ENCODE measurements around the gene DOCK2. TPM values are rescaled to one million over a fixed set of nuclear protein-coding genes. Genes with fewer than 3 reads are reported as not detected.
"Not testable (repeated sequence)": the region's sequence is repeated elsewhere in the genome, so short reads cannot be mapped to it uniquely, and the experiment has no call there.

The DOCK2 gene
- total RNA-seq, 1 experiment from 2014 or later, result 0.20 TPM

DNA sequence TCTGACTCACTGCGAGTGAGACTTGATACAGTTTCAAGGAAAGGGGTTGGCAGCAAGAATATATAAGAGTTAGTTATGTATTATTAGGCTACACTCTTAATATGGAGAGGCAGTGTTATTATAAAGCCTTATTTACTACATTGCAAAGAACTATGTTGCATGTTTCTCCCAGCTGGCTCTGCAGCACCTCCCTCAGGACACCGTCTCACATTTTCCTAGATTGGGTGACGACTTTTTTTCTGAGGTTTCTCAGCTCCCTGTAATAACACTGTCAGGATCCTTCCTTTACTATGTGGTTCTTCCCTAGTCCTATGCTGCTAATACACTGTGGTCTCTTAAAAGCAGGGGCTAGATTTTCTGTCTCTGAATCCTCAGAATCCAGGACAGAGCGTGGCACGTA is 189.5 kb downstream of the DOCK2 start:
- no peaks in the 10 kb centered on the region; the same call in 1 of the 2 replicates for H3K4me1 ChIP-seq
- H3K4me3 ChIP-seq, result no peak overlapping the region
- no peak overlapping the region for H3K27ac ChIP-seq
- DNase-seq, result no peak
- no peaks in the 10 kb centered on the region for H3K27me3 ChIP-seq
- no peaks in the 10 kb centered on the region for H3K36me3 ChIP-seq
- no peaks in the 10 kb centered on the region for H3K9me3 ChIP-seq (replicated peaks)

DNA sequence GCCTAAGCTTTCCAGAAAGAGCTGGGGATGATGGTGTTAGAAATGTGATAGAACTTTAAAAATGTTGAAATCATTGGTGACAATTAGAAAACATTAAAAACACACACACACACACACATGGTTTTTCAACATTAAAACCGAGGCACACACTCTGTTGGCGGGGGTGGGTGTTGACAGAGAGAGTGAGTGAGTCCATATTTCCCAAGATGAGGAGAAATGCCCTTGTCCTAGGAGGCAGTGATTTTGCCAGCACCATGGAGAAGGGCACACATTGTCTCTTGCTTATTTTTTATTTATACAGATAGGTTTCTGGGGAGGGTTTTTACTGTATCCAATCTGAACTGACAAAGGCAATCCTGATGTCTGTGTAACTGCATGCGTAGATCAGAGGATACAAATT is 190.7 kb downstream of the DOCK2 start:
- Histone ChIP-seq H3K9me3 (replicated peaks) (no peaks in the 10 kb centered on the region), H3K4me3 (no peak overlapping the region), H3K27me3 (no peaks in the 10 kb centered on the region), H3K36me3 (no peaks in the 10 kb centered on the region), H3K4me1 (no peaks in the 10 kb centered on the region; the same call in 1 of the 2 replicates), H3K27ac (no peak overlapping the region)
- DNase-seq, result no peak

DNA sequence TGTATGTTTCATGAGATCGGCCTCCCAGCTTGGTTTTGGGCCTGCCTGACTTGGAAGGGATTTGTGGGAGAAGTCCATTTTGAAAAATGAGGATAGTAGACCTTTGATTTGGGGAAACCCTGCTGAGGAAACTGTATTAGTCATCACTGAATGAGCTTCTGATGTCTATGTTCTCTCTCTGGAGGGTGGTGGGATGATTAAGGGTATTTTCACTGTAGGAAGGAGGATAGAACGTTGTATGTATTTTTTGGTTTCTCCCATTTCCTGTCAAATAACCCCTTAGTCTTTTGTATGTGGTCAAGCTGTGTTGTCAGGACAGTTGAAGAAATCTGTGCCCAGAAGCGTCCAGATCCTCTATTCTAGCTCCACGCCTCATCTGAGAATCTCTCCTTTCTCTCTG is 191.3 kb downstream of the DOCK2 start:
- Histone ChIP-seq H3K27ac (no peak overlapping the region), H3K4me3 (no peak overlapping the region), H3K9me3 (replicated peaks) (no peaks in the 10 kb centered on the region), H3K36me3 (no peaks in the 10 kb centered on the region), H3K4me1 (no peaks in the 10 kb centered on the region; the same call in 1 of the 2 replicates), H3K27me3 (no peaks in the 10 kb centered on the region)
- no peak for DNase-seq

DNA sequence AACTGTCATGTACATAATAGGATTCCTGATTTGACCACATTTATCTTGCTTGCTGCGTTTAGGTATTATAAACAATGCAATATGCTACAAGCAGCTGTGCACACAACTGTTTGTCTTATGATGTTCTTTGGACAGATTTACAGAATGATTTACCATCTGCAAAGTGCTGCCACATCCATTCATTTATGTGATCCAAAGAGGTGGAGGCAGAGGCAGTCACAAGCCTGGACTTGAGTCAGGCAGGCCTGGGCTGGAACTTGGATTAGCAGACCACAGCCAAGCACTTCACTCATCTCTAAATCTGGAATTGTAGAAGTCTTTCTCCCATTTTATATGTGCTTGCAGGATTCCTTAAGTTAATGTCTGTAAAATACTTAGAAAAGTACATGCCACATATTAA is 194.3 kb downstream of the DOCK2 start:
- Histone ChIP-seq H3K27me3 (no peaks in the 10 kb centered on the region), H3K4me1 (no peaks in the 10 kb centered on the region; the same call in 1 of the 2 replicates), H3K36me3 (no peaks in the 10 kb centered on the region), H3K4me3 (no peak overlapping the region), H3K9me3 (replicated peaks) (no peaks in the 10 kb centered on the region), H3K27ac (no peak overlapping the region)
- no peak for DNase-seq

DNA sequence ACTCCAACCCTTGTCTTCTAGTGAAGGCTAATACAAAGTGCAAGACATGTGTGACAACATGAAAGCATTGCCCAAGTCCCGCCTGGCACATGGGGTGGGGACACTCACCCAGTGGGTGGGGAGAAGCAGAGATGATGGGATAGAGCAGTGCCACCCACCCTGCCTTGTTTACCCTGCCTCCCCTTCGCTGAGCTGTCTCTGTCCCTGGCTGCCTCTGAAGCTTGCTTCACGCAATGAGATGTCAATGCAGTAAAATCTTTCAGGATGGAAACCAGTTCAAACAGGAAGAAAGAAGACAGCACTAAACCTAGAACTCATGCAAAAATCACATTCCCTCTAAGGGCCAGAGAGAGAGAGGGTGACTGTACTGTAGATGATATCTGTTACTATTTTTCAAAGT is 195.2 kb downstream of the DOCK2 start:
- no peak overlapping the region for H3K27ac ChIP-seq
- H3K4me1 ChIP-seq, result no peaks in the 10 kb centered on the region; the same call in 1 of the 2 replicates
- no peaks in the 10 kb centered on the region for H3K9me3 ChIP-seq (replicated peaks)
- no peaks in the 10 kb centered on the region for H3K27me3 ChIP-seq
- DNase-seq, result no peak
- H3K36me3 ChIP-seq, result no peaks in the 10 kb centered on the region
- no peak overlapping the region for H3K4me3 ChIP-seq

DNA sequence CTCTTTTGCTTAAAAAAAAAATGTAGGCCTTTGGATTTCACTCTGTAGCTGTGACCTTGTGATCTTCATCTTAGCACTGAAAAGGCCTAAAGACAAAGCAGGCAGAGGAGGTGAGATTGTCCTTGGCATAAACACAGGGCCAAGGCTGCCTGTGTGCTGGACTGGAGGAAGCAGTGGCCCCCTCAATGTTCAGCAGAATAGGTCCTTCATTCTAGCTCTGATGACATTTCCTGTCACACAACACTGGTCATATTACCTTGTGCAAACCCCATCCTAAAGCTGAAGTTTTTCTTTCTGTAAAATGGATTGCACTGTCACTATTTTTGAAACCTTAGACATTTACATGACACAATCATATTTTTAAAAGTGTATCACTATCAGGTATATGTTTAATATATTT is 195.8 kb downstream of the DOCK2 start:
- Histone ChIP-seq H3K4me3 (no peak overlapping the region), H3K36me3 (no peaks in the 10 kb centered on the region), H3K27me3 (no peaks in the 10 kb centered on the region), H3K9me3 (replicated peaks) (no peaks in the 10 kb centered on the region), H3K4me1 (no peaks in the 10 kb centered on the region; the same call in 1 of the 2 replicates), H3K27ac (no peak overlapping the region)
- DNase-seq, result no peak

DNA sequence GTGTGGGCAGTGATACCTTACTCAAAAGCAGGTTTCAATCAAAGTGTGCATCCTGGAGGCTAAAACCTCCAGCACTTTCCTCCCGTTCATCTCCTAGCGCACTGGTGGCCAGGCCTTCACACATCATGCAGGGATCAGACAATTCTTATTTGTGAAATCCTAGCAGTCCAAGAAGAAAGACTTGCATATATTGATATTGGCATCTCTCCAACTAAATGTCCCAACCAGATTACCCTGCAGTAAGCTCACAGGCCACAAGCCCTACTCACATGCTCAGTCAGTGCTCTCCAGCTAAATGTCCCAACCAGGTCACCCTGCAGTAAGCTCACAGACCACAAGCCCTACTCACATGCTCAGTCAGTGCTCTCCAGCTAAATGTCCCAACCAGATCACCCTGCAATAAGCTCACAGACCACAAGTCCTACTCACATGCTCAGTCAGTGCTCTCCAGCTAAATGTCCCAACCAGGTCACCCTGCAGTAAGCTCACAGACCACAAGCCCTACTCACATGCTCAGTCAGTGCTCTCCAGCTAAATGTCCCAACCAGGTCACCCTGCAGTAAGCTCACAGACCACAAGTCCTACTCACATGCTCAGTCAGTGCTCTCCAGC is 196.7 kb downstream of the DOCK2 start:
- H3K9me3 ChIP-seq (replicated peaks); DNase-seq; H3K36me3 ChIP-seq; H3K4me1 ChIP-seq; H3K4me3 ChIP-seq; H3K27ac ChIP-seq; H3K27me3 ChIP-seq: not testable (repeated sequence)

DNA sequence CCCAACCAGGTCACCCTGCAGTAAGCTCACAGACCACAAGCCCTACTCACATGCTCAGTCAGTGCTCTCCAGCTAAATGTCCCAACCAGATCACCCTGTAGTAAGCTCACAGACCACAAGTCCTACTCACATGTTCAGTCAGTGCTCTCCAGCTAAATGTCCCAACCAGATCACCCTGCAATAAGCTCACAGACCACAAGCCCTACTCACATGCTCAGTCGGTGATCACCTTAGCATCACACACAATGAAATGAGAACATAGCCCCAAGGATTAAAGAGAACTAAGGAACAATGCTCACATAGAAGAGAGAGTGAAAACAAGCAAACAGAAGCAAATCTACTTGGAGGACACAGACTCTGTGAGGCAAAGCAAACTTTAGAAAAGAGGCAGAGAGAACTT is 197.5 kb downstream of the DOCK2 start:
- H3K9me3 ChIP-seq (replicated peaks); DNase-seq; H3K27ac ChIP-seq; H3K27me3 ChIP-seq; H3K4me1 ChIP-seq; H3K36me3 ChIP-seq; H3K4me3 ChIP-seq: not testable (repeated sequence)

DNA sequence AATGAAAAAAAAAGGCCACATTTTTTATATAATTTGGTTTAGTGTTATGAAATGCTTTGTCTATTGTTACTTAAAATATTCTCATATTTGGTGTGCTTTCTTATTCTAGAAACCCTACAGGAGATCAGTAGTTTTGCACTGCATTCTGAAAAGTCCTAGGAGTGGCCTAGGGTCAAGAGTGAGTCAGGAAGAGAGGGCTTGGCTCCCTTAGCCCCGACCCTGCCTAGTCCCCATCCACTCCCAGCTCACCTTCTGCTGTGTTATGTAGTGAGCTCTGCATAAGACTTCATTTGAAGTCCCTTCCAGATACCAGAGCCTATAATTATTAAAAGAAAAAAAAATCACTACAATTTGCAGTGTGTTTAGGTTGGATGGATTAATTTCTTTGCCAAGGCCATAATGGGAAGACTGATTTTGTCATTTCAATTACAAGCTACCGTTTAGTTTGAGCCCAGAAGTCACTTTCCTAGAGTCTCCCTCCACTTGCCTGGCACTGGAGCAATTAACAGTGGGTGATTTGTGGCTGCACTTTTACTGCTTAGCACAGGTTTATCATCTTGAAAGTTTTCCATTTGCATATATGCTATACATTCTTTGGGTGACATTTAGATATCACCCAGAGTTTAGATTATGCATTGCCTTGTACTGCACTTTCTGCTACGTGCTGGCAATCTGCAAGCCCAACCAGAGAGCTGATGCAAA is 199.9 kb downstream of the DOCK2 start:
- no peak overlapping the region for H3K27ac ChIP-seq
- DNase-seq, result no peak
- H3K36me3 ChIP-seq, result no peaks in the 10 kb centered on the region
- H3K4me1 ChIP-seq, result no peaks in the 10 kb centered on the region
- H3K4me3 ChIP-seq, result no peak overlapping the region
- no peaks in the 10 kb centered on the region for H3K9me3 ChIP-seq (replicated peaks)
- peaks cover 4% of the 10 kb centered on the region; the same call in 1 of the 2 replicates for H3K27me3 ChIP-seq

DNA sequence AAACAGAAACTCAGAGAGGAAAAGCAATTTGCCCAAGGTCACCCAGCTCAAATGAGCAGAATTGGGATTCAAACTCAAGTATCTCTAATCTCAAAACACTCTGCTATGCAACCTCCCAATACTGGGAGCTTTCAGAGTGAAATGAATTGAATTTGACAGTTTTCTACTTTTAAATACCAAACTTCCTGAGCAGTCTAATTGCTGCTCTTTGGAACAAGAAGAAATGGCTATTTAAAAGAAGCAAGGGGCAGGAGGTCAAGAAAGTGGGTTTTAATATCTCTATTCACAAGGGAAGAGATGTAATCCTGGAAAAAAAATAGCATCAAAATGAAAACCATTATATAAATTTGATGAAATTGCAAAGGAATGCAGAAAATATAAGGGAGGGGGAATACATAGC is 200.6 kb downstream of the DOCK2 start:
- no peak for DNase-seq
- no peaks in the 10 kb centered on the region for H3K9me3 ChIP-seq (replicated peaks)
- peaks cover 4% of the 10 kb centered on the region; the same call in 1 of the 2 replicates for H3K27me3 ChIP-seq
- no peak overlapping the region for H3K4me3 ChIP-seq
- H3K27ac ChIP-seq, result no peak overlapping the region
- no peaks in the 10 kb centered on the region for H3K36me3 ChIP-seq
- H3K4me1 ChIP-seq, result no peaks in the 10 kb centered on the region

DNA sequence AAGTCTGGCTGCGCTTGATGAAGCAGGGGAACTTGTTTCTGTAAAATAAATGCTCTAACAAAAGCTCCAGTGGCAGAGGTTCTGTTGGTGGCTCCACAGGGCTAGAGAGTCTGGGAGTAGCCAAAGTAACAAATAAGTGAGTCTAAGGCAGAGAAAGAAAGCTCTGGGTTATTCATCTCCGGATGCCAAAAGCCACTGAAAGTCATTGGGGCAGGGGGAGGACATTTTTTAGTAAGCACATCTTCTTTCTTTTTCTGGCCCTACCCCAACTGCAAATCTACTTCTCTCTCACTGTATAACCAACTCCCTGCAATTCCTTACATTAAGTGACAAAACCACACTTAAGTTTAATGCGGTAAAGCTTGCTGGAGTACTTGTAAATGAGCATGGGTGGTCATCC is 201.6 kb downstream of the DOCK2 start:
- H3K4me1 ChIP-seq, result no peaks in the 10 kb centered on the region
- no peak overlapping the region for H3K4me3 ChIP-seq
- DNase-seq, result no peak
- H3K27ac ChIP-seq, result no peak overlapping the region
- H3K36me3 ChIP-seq, result no peaks in the 10 kb centered on the region
- H3K9me3 ChIP-seq (replicated peaks), result no peaks in the 10 kb centered on the region
- H3K27me3 ChIP-seq, result peaks cover 4% of the 10 kb centered on the region; the same call in 1 of the 2 replicates

DNA sequence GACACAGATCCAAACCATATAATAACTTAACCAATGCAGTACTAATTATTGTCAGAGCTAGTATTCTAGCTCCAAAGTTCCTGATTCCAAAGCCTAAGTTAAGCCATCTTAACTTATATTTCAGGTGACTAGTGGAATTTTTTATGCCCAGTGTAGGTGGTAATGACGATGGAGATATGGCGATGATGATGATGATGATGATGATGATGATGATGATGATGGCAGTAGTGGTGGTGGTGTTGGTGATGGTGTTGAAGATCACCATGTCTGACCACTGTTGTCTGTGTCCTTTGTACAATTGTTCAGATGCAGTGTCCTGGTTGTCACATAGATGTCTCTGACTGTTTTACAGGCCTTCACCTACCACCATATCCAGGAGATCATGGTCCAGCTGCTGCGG is 203.3 kb downstream of the DOCK2 start:
- no peak overlapping the region for H3K27ac ChIP-seq

DNA sequence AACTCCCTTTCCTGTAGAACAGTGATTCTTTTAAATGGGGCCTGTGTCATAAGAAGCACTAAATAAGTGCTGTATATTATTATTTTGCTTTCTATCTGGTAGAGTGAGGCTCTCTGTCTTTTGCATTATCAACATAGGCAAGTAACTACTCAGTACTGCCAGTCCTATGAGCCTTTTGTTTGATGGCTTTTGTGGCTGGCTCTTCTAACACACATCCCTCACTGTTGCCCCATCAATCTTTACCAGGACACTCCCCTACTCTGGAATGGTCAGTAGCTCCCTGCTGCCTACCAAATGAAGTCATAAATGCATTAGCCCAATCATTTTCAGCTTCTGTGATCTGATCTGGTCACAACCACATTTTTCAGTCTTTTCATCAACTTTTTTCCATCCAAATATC is 205.6 kb downstream of the DOCK2 start:
- DNase-seq, result no peak
- H3K27me3 ChIP-seq, result peaks cover 7% of the 10 kb centered on the region; the same call in 1 of the 2 replicates
- no peaks in the 10 kb centered on the region for H3K9me3 ChIP-seq (replicated peaks)
- no peak overlapping the region for H3K4me3 ChIP-seq
- H3K27ac ChIP-seq, result no peak overlapping the region
- H3K4me1 ChIP-seq, result no peaks in the 10 kb centered on the region
- H3K36me3 ChIP-seq, result no peaks in the 10 kb centered on the region

More for the DNA sequence above, 203.3 kb downstream of the DOCK2 start:
- H3K4me1 ChIP-seq, result no peaks in the 10 kb centered on the region
- no peak for DNase-seq
- H3K9me3 ChIP-seq (replicated peaks), result no peaks in the 10 kb centered on the region
- no peak overlapping the region for H3K4me3 ChIP-seq
- peaks cover 4% of the 10 kb centered on the region; the same call in 1 of the 2 replicates for H3K27me3 ChIP-seq
- no peaks in the 10 kb centered on the region for H3K36me3 ChIP-seq

DNA sequence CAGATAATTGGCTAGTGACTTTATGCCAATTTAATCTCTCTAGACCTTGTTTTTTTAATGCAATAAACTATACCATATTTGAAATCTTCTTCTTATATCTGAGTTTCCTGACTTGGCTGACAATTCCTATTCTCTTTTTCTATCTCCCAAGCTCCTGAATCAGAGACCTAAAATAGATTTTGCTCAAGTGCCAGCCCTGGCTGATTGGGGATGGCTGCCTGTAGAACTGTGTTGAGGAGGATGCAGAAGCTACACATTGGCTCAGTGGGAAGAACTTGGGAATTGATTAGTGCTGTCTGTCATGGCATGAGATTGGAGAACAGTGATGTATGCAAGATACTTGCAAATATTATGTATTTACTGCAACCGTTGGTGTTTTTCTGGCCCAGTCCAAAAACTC is 210.4 kb downstream of the DOCK2 start:
- no peak overlapping the region for H3K27ac ChIP-seq
- no peaks in the 10 kb centered on the region for H3K36me3 ChIP-seq
- no peaks in the 10 kb centered on the region for H3K4me1 ChIP-seq
- H3K9me3 ChIP-seq (replicated peaks), result peaks cover 5% of the 10 kb centered on the region; the same call in 1 of the 2 replicates
- H3K27me3 ChIP-seq, result 0 out of 2 replicates have a peak, but pooled peaks cover 3% of the 10 kb centered on the region
- H3K4me3 ChIP-seq, result no peak overlapping the region
- DNase-seq, result no peak

DNA sequence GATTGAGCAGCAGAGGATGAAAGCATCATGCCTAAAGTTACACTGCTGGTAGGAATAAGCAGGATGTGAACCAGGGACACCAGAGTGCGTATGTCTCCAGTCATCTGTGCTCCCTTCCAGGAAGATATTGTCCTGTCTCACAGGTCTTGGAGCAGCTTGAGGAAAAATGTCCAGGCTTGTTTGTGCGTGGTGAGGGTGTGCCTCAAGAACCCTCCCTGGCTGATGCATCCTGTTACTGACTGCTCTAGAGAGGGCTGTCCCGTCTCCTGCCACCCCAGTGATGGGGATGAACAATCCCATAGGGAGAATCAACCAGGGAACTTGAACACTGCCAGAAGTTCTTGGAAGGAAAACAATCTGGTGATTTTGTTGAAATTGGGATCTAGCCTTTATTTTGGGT is 211.2 kb downstream of the DOCK2 start:
- no peaks in the 10 kb centered on the region for H3K4me1 ChIP-seq
- no peak overlapping the region for H3K4me3 ChIP-seq
- peaks cover 5% of the 10 kb centered on the region; the same call in 1 of the 2 replicates for H3K9me3 ChIP-seq (replicated peaks)
- no peaks in the 10 kb centered on the region for H3K36me3 ChIP-seq
- DNase-seq, result no peak
- 0 out of 2 replicates have a peak, but pooled peaks cover 3% of the 10 kb centered on the region for H3K27me3 ChIP-seq
- H3K27ac ChIP-seq, result no peak overlapping the region

Measured in SJCRH30 (cell line).